T-helper 2 cell treated with Interferon-gamma antibody and Interleukin-4, amounts not matched to agents 5 μg/mL and 100 μg/mL, for 36 hours (primary cell): ENCODE measurements around the gene SAP25.
"Not testable (repeated sequence)": the region's sequence is repeated elsewhere in the genome, so short reads cannot be mapped to it uniquely, and the experiment has no call there.

Experiments used
- DNase-seq: peaks from one replicate; pipeline ENCODE4 v3.0.0; 2021; ENCODE audit warnings: low spot score
- H3K27ac Mint-ChIP-seq: one replicate; pipeline ENCODE4 v1.8.0; 2021; ENCODE audit warnings: mild to moderate bottlenecking, mixed read lengths
- H3K27me3 Mint-ChIP-seq: one replicate; pipeline ENCODE4 v1.8.0; 2021; ENCODE audit warnings: low read depth, mixed read lengths
- H3K36me3 Mint-ChIP-seq: one replicate; pipeline ENCODE4 v1.8.0; 2021; ENCODE audit warnings: low read depth, mixed read lengths
- H3K4me1 Mint-ChIP-seq: one replicate; pipeline ENCODE4 v1.8.0; 2021; ENCODE audit warnings: low read depth, mixed read lengths
- H3K4me3 Mint-ChIP-seq: one replicate; pipeline ENCODE4 v1.8.0; 2022; ENCODE audit warnings: mild to moderate bottlenecking, moderate library complexity, mixed read lengths
- H3K9me3 Mint-ChIP-seq: one replicate; pipeline ENCODE4 v1.8.0; 2021; ENCODE audit warnings: mixed read lengths

SAP25 gene

GRCh38 chr7:100546926-100547800 is 26.5 kb downstream of the SAP25 start:
- Mint-ChIP-seq H3K9me3 (no peaks in the 10 kb centered on the region), H3K4me3 (peak overlapping the region; percentile 81), H3K36me3 (peaks cover 17% of the 10 kb centered on the region), H3K27me3 (no peaks in the 10 kb centered on the region), H3K4me1 (peaks cover 71% of the 10 kb centered on the region), H3K27ac (peak overlapping the region; percentile 94)
- no peak for DNase-seq

GRCh38 chr7:100546129-100546925 is 27.4 kb downstream of the SAP25 start:
- H3K36me3 Mint-ChIP-seq: peaks cover 17% of the 10 kb centered on the region
- H3K4me3 Mint-ChIP-seq: peak overlapping the region; percentile 81
- no peak for DNase-seq
- no peaks in the 10 kb centered on the region for H3K9me3 Mint-ChIP-seq
- no peaks in the 10 kb centered on the region for H3K27me3 Mint-ChIP-seq
- H3K27ac Mint-ChIP-seq: peak overlapping the region; percentile 94
- peaks cover 75% of the 10 kb centered on the region for H3K4me1 Mint-ChIP-seq

- no peaks in the 10 kb centered on the region for H3K9me3 Mint-ChIP-seq
- peak overlapping the region; percentile 94 for H3K27ac Mint-ChIP-seq
- peaks cover 18% of the 10 kb centered on the region for H3K36me3 Mint-ChIP-seq
- peaks cover 78% of the 10 kb centered on the region for H3K4me1 Mint-ChIP-seq
- DNase-seq: peak; percentile 77
- peak overlapping the region; percentile 81 for H3K4me3 Mint-ChIP-seq
- H3K27me3 Mint-ChIP-seq: no peaks in the 10 kb centered on the region
These were observed 28.2 kb downstream of the SAP25 start for GRCh38 chr7:100545360-100546128.

- no peaks in the 10 kb centered on the region for H3K27me3 Mint-ChIP-seq
- H3K9me3 Mint-ChIP-seq: no peaks in the 10 kb centered on the region
- no peak for DNase-seq
- peak overlapping the region; percentile 81 for H3K4me3 Mint-ChIP-seq
- peak overlapping the region; percentile 94 for H3K27ac Mint-ChIP-seq
- H3K4me1 Mint-ChIP-seq: peaks cover 78% of the 10 kb centered on the region
- H3K36me3 Mint-ChIP-seq: peaks cover 14% of the 10 kb centered on the region
These were observed 28.7 kb downstream of the SAP25 start for GRCh38 chr7:100544967-100545359.

- Mint-ChIP-seq H3K36me3 (peaks cover 16% of the 10 kb centered on the region), H3K4me3 (peak overlapping the region; percentile 81), H3K27ac (peak overlapping the region; percentile 94), H3K9me3 (no peaks in the 10 kb centered on the region), H3K4me1 (peaks cover 82% of the 10 kb centered on the region), H3K27me3 (no peaks in the 10 kb centered on the region)
- no peak for DNase-seq
These were observed 29.3 kb downstream of the SAP25 start for GRCh38 chr7:100544386-100544785.

GRCh38 chr7:100543586-100543985 is 30.1 kb downstream of the SAP25 start:
- DNase-seq: no peak
- H3K4me1 Mint-ChIP-seq: peaks cover 78% of the 10 kb centered on the region
- peak overlapping the region; percentile 94 for H3K27ac Mint-ChIP-seq
- H3K9me3 Mint-ChIP-seq: no peaks in the 10 kb centered on the region
- peaks cover 13% of the 10 kb centered on the region for H3K36me3 Mint-ChIP-seq
- H3K4me3 Mint-ChIP-seq: peak overlapping the region; percentile 81
- H3K27me3 Mint-ChIP-seq: no peaks in the 10 kb centered on the region

- not testable (repeated sequence) for H3K36me3 Mint-ChIP-seq, H3K27me3 Mint-ChIP-seq, DNase-seq, H3K9me3 Mint-ChIP-seq
- peaks cover 62% of the 10 kb centered on the region for H3K4me1 Mint-ChIP-seq
- peak overlapping the region; percentile 66 for H3K27ac Mint-ChIP-seq
- peak overlapping the region; percentile 71 for H3K4me3 Mint-ChIP-seq
These were observed 32.4 kb downstream of the SAP25 start for GRCh38 chr7:100541309-100541708.

GRCh38 chr7:100540073-100540723 is 33.5 kb downstream of the SAP25 start:
- H3K27ac Mint-ChIP-seq: peak overlapping the region; percentile 42
- peak overlapping the region; percentile 97 for H3K4me3 Mint-ChIP-seq
- peaks cover 9% of the 10 kb centered on the region for H3K36me3 Mint-ChIP-seq
- peaks cover 51% of the 10 kb centered on the region for H3K4me1 Mint-ChIP-seq
- DNase-seq: no peak
- H3K27me3 Mint-ChIP-seq: no peaks in the 10 kb centered on the region
- H3K9me3 Mint-ChIP-seq: no peaks in the 10 kb centered on the region

GRCh38 chr7:100539436-100540006 is 34.2 kb downstream of the SAP25 start:
- no peak for DNase-seq
- no peaks in the 10 kb centered on the region for H3K27me3 Mint-ChIP-seq
- H3K4me3 Mint-ChIP-seq: peak overlapping the region; percentile 97
- H3K36me3 Mint-ChIP-seq: peaks cover 7% of the 10 kb centered on the region
- peak overlapping the region; percentile 87 for H3K27ac Mint-ChIP-seq
- H3K4me1 Mint-ChIP-seq: peaks cover 44% of the 10 kb centered on the region
- no peaks in the 10 kb centered on the region for H3K9me3 Mint-ChIP-seq

GRCh38 chr7:100538654-100539435 is 34.9 kb downstream of the SAP25 start, which contains the start of gene AGFG2:
Gene AGFG2 (plus strand): TSS chr7:100539203. CDS start chr7:100539347, 144 bp downstream.
- peak within 1 kb of the TSS; percentile 97 for H3K4me3 Mint-ChIP-seq
- H3K36me3 Mint-ChIP-seq: peaks cover 7% of the 10 kb centered on the region
- H3K9me3 Mint-ChIP-seq: no peaks in the 10 kb centered on the region
- DNase-seq: peak; percentile 100
- no peaks in the 10 kb centered on the region for H3K27me3 Mint-ChIP-seq
- peak within 1 kb of the TSS; percentile 87 for H3K27ac Mint-ChIP-seq
- peaks cover 37% of the 10 kb centered on the region for H3K4me1 Mint-ChIP-seq

- Mint-ChIP-seq H3K9me3 (no peaks in the 10 kb centered on the region), H3K4me1 (peaks cover 32% of the 10 kb centered on the region), H3K4me3 (peak overlapping the region; percentile 97)
These were observed 35.4 kb downstream of the SAP25 start for GRCh38 chr7:100538348-100538653.

GRCh38 chr7:100536695-100537094 is 37.0 kb downstream of the SAP25 start:
- Mint-ChIP-seq H3K4me1 (peaks cover 21% of the 10 kb centered on the region), H3K4me3 (peak overlapping the region; percentile 24)
- not testable (repeated sequence) for H3K27ac Mint-ChIP-seq, H3K36me3 Mint-ChIP-seq, H3K27me3 Mint-ChIP-seq, H3K9me3 Mint-ChIP-seq, DNase-seq

More at GRCh38 chr7:100538348-100538653, 35.4 kb downstream of the SAP25 start:
- peak overlapping the region; percentile 87 for H3K27ac Mint-ChIP-seq
- no peak for DNase-seq
- no peaks in the 10 kb centered on the region for H3K27me3 Mint-ChIP-seq
- peaks cover 7% of the 10 kb centered on the region for H3K36me3 Mint-ChIP-seq
